Gastrocnemius medialis (tissue), 4 donors: ENCODE data around the gene ATP2C2. TPM values are rescaled to one million over a fixed set of nuclear protein-coding genes. Genes with fewer than 3 reads are reported as not detected.

Experiments
- ATAC-seq, 2 donors: fragments of 150-250 bp; one replicate each; pipeline ENCODE4 v1.9.1; 2016
- DNase-seq, 2 donors: peaks; one replicate each; pipeline ENCODE4 v3.0.0-alpha.2; 2019
- H3K27ac ChIP-seq, 4 donors: fragments of 200-600 bp; sonication (generic); 1 replicate in 1 of 4; 2 replicates in 3 of 4; pipeline ENCODE4 v1.5.1; 2016 to 2018; ENCODE audit warnings: mild to moderate bottlenecking in 2 of 4, moderate library complexity in 1 of 4
- H3K27me3 ChIP-seq, 3 donors: fragments of 200-600 bp; sonication (generic) in 2 of 3; 1 replicate in 1 of 3; 2 replicates in 2 of 3; pipeline versions ENCODE4 v1.5.1 to v1.6.0; 2016 to 2019; ENCODE audit warnings: mild to moderate bottlenecking in 1 of 3, moderate library complexity in 1 of 3
- H3K36me3 ChIP-seq, 2 donors: fragments of 200-600 bp; sonication (generic) in 1 of 2; one replicate each; pipeline ENCODE4 v1.5.1; 2017 to 2018
- H3K4me1 ChIP-seq, 2 donors: fragments of 200-600 bp; sonication (generic) in 1 of 2; one replicate each; pipeline ENCODE4 v1.5.1; 2016 to 2017; ENCODE audit warnings: mild to moderate bottlenecking in 2 of 2
- H3K4me3 ChIP-seq, 4 donors: fragments of 200-600 bp; sonication (generic) in 3 of 4; 1 replicate in 1 of 4; 2 replicates in 3 of 4; pipeline ENCODE4 v1.5.1; 2016 to 2019; ENCODE audit warnings: mild to moderate bottlenecking in 2 of 4
- H3K9me3 ChIP-seq, 3 donors: fragments of 200-600 bp; sonication (generic) in 2 of 3; 1 replicate in 1 of 3; 2 replicates in 2 of 3; pipeline ENCODE4 v1.5.1; 2016 to 2019
- CTCF ChIP-seq, 5 experiments: fragments of 450-650 bp in 3 of 5; fragments of 200-600 bp in 2 of 5; sonication (generic) in 2 of 5; IDR thresholded peaks in 4 of 5; conservative IDR thresholded peaks in 1 of 5; 1 replicate in 4 of 5; 2 replicates in 1 of 5; pipeline ENCODE4 v1.5.1; 2016 to 2019; ENCODE audit warnings: antibody characterized with exemption in 5 of 5, mild to moderate bottlenecking in 3 of 5, moderate library complexity in 3 of 5
- POLR2A ChIP-seq, 2 donors: fragments of 450-650 bp; IDR thresholded peaks; one replicate each; pipeline ENCODE4 v1.6.1; 2017; ENCODE audit warnings: antibody characterized with exemption in 2 of 2, mild to moderate bottlenecking in 2 of 2, moderate library complexity in 2 of 2
- in situ Hi-C, 4 donors: fragments of 200-750 bp; cut with MboI; loops; one replicate each; pipeline versions ENCODE4 v1.15.0 to v1.8.0; 2017; ENCODE audit warnings: low sequenced_read_pairs in 4 of 4
- intact Hi-C: fragments of 100-400 bp; cut with DNase I; formaldehyde crosslinking; loops from one replicate; pipeline ENCODE4 v1.15.1; 2023; ENCODE audit warnings: low total_unique reads
- total RNA-seq, 4 donors: library from RNA; depleted of rRNA; stranded (reverse); fragments of >200 nt; gene quantifications; one replicate each; pipeline versions ENCODE4 v1.1.0 to v1.2.3, GENCODE V29; 2016

ATP2C2 gene
- total RNA-seq, 4 donors from 2014 or later, result 0.44 TPM; not detected in 3

GRCh38 chr16:84463221-84463620 lies 94.9 kb downstream of the ATP2C2 start:
- ATAC-seq, result no peak
- no peaks in the 10 kb centered on the region for H3K27me3 ChIP-seq
- peaks cover 0 to 16% of the 10 kb centered on the region in 2 donors for H3K36me3 ChIP-seq
- DNase-seq, result no peak
- no peak overlapping the region for H3K27ac ChIP-seq
- in situ Hi-C loops (no loop called here), intact Hi-C loops (no loop called here)
- H3K4me1 ChIP-seq, result no peaks in the 10 kb centered on the region
- peaks cover 0 to 3% (median 0%) of the 10 kb centered on the region in 3 donors for H3K9me3 ChIP-seq
- H3K4me3 ChIP-seq, result no peak overlapping the region
- no peak for TF ChIP-seq POLR2A (IDR thresholded peaks at IDR 0.05)
- no peak for TF ChIP-seq CTCF (IDR thresholded peaks at IDR 0.05 in 4 of 5, conservative IDR thresholded peaks at IDR 0.05 in 1 of 5)

GRCh38 chr16:84464116-84464515 lies 95.8 kb downstream of the ATP2C2 start:
- Histone ChIP-seq H3K9me3 (peaks cover 0 to 3% (median 0%) of the 10 kb centered on the region in 3 donors), H3K4me3 (no peak overlapping the region), H3K36me3 (peaks cover 0 to 16% of the 10 kb centered on the region in 2 donors), H3K27ac (no peak overlapping the region), H3K27me3 (no peaks in the 10 kb centered on the region), H3K4me1 (no peaks in the 10 kb centered on the region)
- DNase-seq, result no peak
- TF ChIP-seq POLR2A (IDR thresholded peaks at IDR 0.05) (no peak), CTCF (IDR thresholded peaks at IDR 0.05 in 4 of 5, conservative IDR thresholded peaks at IDR 0.05 in 1 of 5) (no peak)
- in situ Hi-C loops (no loop called here), intact Hi-C loops (no loop called here)
- ATAC-seq, result no peak

- H3K9me3 ChIP-seq, result peaks cover 0 to 3% (median 0%) of the 10 kb centered on the region in 3 donors
- no peaks in the 10 kb centered on the region for H3K4me1 ChIP-seq
- H3K27me3 ChIP-seq, result no peaks in the 10 kb centered on the region
- H3K4me3 ChIP-seq, result no peak overlapping the region
- no peak for ATAC-seq
- in situ Hi-C loops (no loop called here), intact Hi-C loops (no loop called here)
- H3K27ac ChIP-seq, result no peak overlapping the region
- H3K36me3 ChIP-seq, result peaks cover 0 to 16% of the 10 kb centered on the region in 2 donors
- no peak for TF ChIP-seq CTCF (IDR thresholded peaks at IDR 0.05 in 4 of 5, conservative IDR thresholded peaks at IDR 0.05 in 1 of 5)
- no peak for TF ChIP-seq POLR2A (IDR thresholded peaks at IDR 0.05)
- DNase-seq, result no peak
Measured at GRCh38 chr16:84465154-84465553, 96.8 kb downstream of the ATP2C2 start.

- in situ Hi-C loops, result no loop called here
Measured at GRCh38 chr16:84466692-84467091, 98.4 kb downstream of the ATP2C2 start.

More at GRCh38 chr16:84466692-84467091, 98.4 kb downstream of the ATP2C2 start:
- Histone ChIP-seq H3K27ac (no peak overlapping the region), H3K36me3 (peaks cover 0 to 16% of the 10 kb centered on the region in 2 donors), H3K9me3 (peaks cover 0 to 3% (median 0%) of the 10 kb centered on the region in 3 donors), H3K27me3 (no peaks in the 10 kb centered on the region), H3K4me3 (no peak overlapping the region), H3K4me1 (no peaks in the 10 kb centered on the region)
- ATAC-seq (no peak), DNase-seq (no peak)
- no peak for TF ChIP-seq POLR2A (IDR thresholded peaks at IDR 0.05)
- no peak for TF ChIP-seq CTCF (IDR thresholded peaks at IDR 0.05 in 4 of 5, conservative IDR thresholded peaks at IDR 0.05 in 1 of 5)
- intact Hi-C loops, result no loop called here
